Astrocyte (in vitro differentiated cells and primary cell): ENCODE data around the gene ZNF416. TPM values are rescaled to one million over a fixed set of nuclear protein-coding genes. Genes with fewer than 3 reads are reported as not detected.

Experiments used
- DNase-seq: peaks from one replicate; pipeline ENCODE4 v3.0.0-alpha.2; 2010; ENCODE audit warnings: low read depth
- FAIRE-seq: peaks from 2 replicates; lab custom pipeline; 2011; peaks lifted over from hg19 to GRCh38; lab: Jason Lieb, UNC
- H2AFZ ChIP-seq: 2 replicates; pipeline ENCODE4 v1.6.0; 2012; ENCODE audit warnings: low read depth, low read length, inconsistent platforms
- H3K27ac ChIP-seq: 2 replicates; pipeline ENCODE4 v1.5.1; 2011; ENCODE audit warnings: low read depth, low read length, inconsistent platforms
- H3K27me3 ChIP-seq: 2 replicates; pipeline ENCODE4 v1.6.0; 2011; ENCODE audit warnings: low read length, inconsistent platforms; ENCODE audit not compliant: insufficient read depth
- H3K36me3 ChIP-seq: 2 replicates; pipeline ENCODE4 v1.5.1; 2011; ENCODE audit warnings: low read length, inconsistent platforms; ENCODE audit not compliant: insufficient read depth
- H3K4me1 ChIP-seq: 2 replicates; pipeline ENCODE4 v1.5.1; 2011; ENCODE audit warnings: low read length, inconsistent platforms; ENCODE audit not compliant: insufficient read depth
- H3K4me2 ChIP-seq: 2 replicates; pipeline ENCODE4 v1.6.0; 2012; ENCODE audit warnings: low read length, inconsistent platforms
- H3K4me3 ChIP-seq: 2 replicates; pipeline ENCODE4 v1.5.1; 2011; ENCODE audit warnings: low read depth, mild to moderate bottlenecking, low read length, inconsistent platforms; ENCODE audit not compliant: insufficient read depth
- H3K79me2 ChIP-seq: 2 replicates; pipeline ENCODE4 v1.6.0; 2012; ENCODE audit warnings: mild to moderate bottlenecking, low read length, inconsistent platforms; ENCODE audit not compliant: insufficient read depth
- H3K9ac ChIP-seq: 2 replicates; pipeline ENCODE4 v1.6.0; 2012; ENCODE audit warnings: mild to moderate bottlenecking, low read length, inconsistent platforms
- H3K9me3 ChIP-seq: 2 replicates; pipeline ENCODE4 v1.5.1; 2012; ENCODE audit warnings: low read depth, mild to moderate bottlenecking, low read length, inconsistent platforms; ENCODE audit not compliant: insufficient read depth
- H4K20me1 ChIP-seq: 2 replicates; pipeline ENCODE4 v1.6.0; 2012; ENCODE audit warnings: low read length, inconsistent platforms; ENCODE audit not compliant: insufficient read depth
- H3K27ac Mint-ChIP-seq: one replicate; pipeline ENCODE4 v1.8.0; 2021; ENCODE audit warnings: mild to moderate bottlenecking, mixed read lengths; ENCODE audit not compliant: unreplicated experiment
- H3K27me3 Mint-ChIP-seq: one replicate; pipeline ENCODE4 v1.8.0; 2021; ENCODE audit warnings: low read depth, mixed read lengths; ENCODE audit not compliant: unreplicated experiment
- H3K36me3 Mint-ChIP-seq: one replicate; pipeline ENCODE4 v1.8.0; 2021; ENCODE audit warnings: low read depth, mixed read lengths; ENCODE audit not compliant: unreplicated experiment
- H3K4me1 Mint-ChIP-seq: one replicate; pipeline ENCODE4 v1.8.0; 2021; ENCODE audit warnings: low read depth, mixed read lengths; ENCODE audit not compliant: unreplicated experiment
- H3K4me3 Mint-ChIP-seq: one replicate; pipeline ENCODE4 v1.8.0; 2021; ENCODE audit warnings: mild to moderate bottlenecking, moderate library complexity, mixed read lengths; ENCODE audit not compliant: unreplicated experiment
- H3K9me3 Mint-ChIP-seq: one replicate; pipeline ENCODE4 v1.8.0; 2021; ENCODE audit warnings: mild to moderate bottlenecking, mixed read lengths; ENCODE audit not compliant: unreplicated experiment
- CTCF ChIP-seq: IDR thresholded peaks from 2 replicates; pipeline ENCODE4 v1.5.1; 2011; ENCODE audit warnings: low read depth, mild to moderate bottlenecking, inconsistent platforms, low read length, moderate library complexity; ENCODE audit not compliant: insufficient read depth
- EZH2 ChIP-seq: IDR thresholded peaks from 2 replicates; pipeline ENCODE4 v1.6.1; 2012; ENCODE audit warnings: mild to moderate bottlenecking, low read length, inconsistent platforms; ENCODE audit not compliant: insufficient read depth
- total RNA-seq: library from RNA; stranded (reverse); gene quantifications from 2 replicates; pipeline ENCODE4 v1.2.1, GENCODE V29; 2021

Gene ZNF416
- total RNA-seq, 1 donor from 2014 or later = 9.3 TPM

- peaks cover 10% of the 10 kb centered on the region for H3K36me3 ChIP-seq
- Mint-ChIP-seq H3K9me3 (peaks cover 39% of the 10 kb centered on the region), H3K4me3 (peak within 1 kb of the TSS; percentile 99), H3K27ac (peak within 1 kb of the TSS; percentile 97), H3K27me3 (no peaks in the 10 kb centered on the region), H3K4me1 (peaks cover 9% of the 10 kb centered on the region), H3K36me3 (peaks cover 31% of the 10 kb centered on the region)
- no peak for FAIRE-seq
- H3K27ac ChIP-seq = peak within 1 kb of the TSS; percentile 62
- H4K20me1 ChIP-seq = peaks cover 9% of the 10 kb centered on the region
- H3K4me2 ChIP-seq = peak within 1 kb of the TSS; percentile 89
- H3K4me3 ChIP-seq = peak within 1 kb of the TSS; percentile 80
- DNase-seq = peak; percentile 86
- H2AFZ ChIP-seq = peak within 1 kb of the TSS; percentile 79
- no peaks in the 10 kb centered on the region for H3K27me3 ChIP-seq
- peak within 1 kb of the TSS; percentile 82 for H3K9ac ChIP-seq
- peaks cover 29% of the 10 kb centered on the region for H3K9me3 ChIP-seq
- H3K79me2 ChIP-seq = peaks cover 22% of the 10 kb centered on the region
- no peak for TF ChIP-seq CTCF
- TF ChIP-seq EZH2 = no peak
- H3K4me1 ChIP-seq = peaks cover 7% of the 10 kb centered on the region
Observed at GRCh38 chr19:57559404-57560025, 19.2 kb downstream of the ZNF416 start, which contains the start of gene ZNF550. Gene ZNF550 (minus strand): TSS chr19:57559863. CDS start chr19:57559682, 181 bp downstream.

- peaks cover 22% of the 10 kb centered on the region for H3K79me2 ChIP-seq
- H3K27ac Mint-ChIP-seq = peak overlapping the region; percentile 97
- H3K9ac ChIP-seq = peak overlapping the region; percentile 82
- peaks cover 15% of the 10 kb centered on the region for H3K36me3 ChIP-seq
- H3K9me3 ChIP-seq = peaks cover 30% of the 10 kb centered on the region
- peak overlapping the region; percentile 99 for H3K4me3 Mint-ChIP-seq
- H3K27ac ChIP-seq = no peak overlapping the region
- H3K4me2 ChIP-seq = peak overlapping the region; percentile 89
- peaks cover 9% of the 10 kb centered on the region for H4K20me1 ChIP-seq
- FAIRE-seq (no peak), DNase-seq (no peak)
- peaks cover 39% of the 10 kb centered on the region for H3K9me3 Mint-ChIP-seq
- peaks cover 9% of the 10 kb centered on the region for H3K4me1 Mint-ChIP-seq
- peaks cover 7% of the 10 kb centered on the region for H3K4me1 ChIP-seq
- peak overlapping the region; percentile 80 for H3K4me3 ChIP-seq
- H3K36me3 Mint-ChIP-seq = peaks cover 36% of the 10 kb centered on the region
- no peak for TF ChIP-seq CTCF
- no peaks in the 10 kb centered on the region for H3K27me3 Mint-ChIP-seq
- no peaks in the 10 kb centered on the region for H3K27me3 ChIP-seq
- H2AFZ ChIP-seq = peak overlapping the region; percentile 79
Observed at GRCh38 chr19:57559008-57559403, 19.7 kb downstream of the ZNF416 start.

DNA sequence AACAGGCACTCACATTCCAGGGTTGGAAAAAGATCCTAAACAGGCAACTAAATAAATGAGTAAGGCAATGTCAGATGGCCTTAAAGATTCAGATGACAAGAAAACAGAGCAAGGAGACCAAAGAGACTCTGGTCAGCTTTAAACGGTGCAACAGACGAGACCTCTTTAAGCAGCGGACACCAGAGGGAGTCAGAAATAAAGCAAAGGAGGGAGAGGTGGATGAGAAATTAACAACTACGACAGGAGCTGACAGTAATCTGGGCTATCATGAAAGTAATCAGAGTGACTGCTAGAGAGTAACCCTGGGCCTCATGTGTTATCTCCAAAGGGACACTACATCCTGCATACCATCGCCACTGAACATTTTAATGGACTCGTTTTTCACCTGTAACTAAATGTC is 20.2 kb downstream of the ZNF416 start:
- H3K4me3 Mint-ChIP-seq = peak overlapping the region; percentile 99
- Histone ChIP-seq H4K20me1 (peaks cover 9% of the 10 kb centered on the region), H3K36me3 (peaks cover 16% of the 10 kb centered on the region), H3K9ac (peak overlapping the region; percentile 82), H3K4me2 (peak overlapping the region; percentile 89), H3K4me1 (peaks cover 7% of the 10 kb centered on the region), H3K9me3 (peaks cover 30% of the 10 kb centered on the region), H3K79me2 (peaks cover 22% of the 10 kb centered on the region), H3K27me3 (no peaks in the 10 kb centered on the region), H3K27ac (no peak overlapping the region), H2AFZ (peak overlapping the region; percentile 79), H3K4me3 (peak overlapping the region; percentile 80)
- no peak for DNase-seq
- H3K9me3 Mint-ChIP-seq = peaks cover 34% of the 10 kb centered on the region
- H3K36me3 Mint-ChIP-seq = peaks cover 41% of the 10 kb centered on the region
- peak overlapping the region; percentile 75 for H3K27ac Mint-ChIP-seq
- H3K4me1 Mint-ChIP-seq = peaks cover 9% of the 10 kb centered on the region
- H3K27me3 Mint-ChIP-seq = no peaks in the 10 kb centered on the region
- no peak for TF ChIP-seq CTCF
- TF ChIP-seq EZH2 = no peak
- FAIRE-seq = no peak
